Peyer's patch (tissue), 4 donors: ENCODE measurements around the gene TET1. TPM values are rescaled to one million over a fixed set of nuclear protein-coding genes. Genes with fewer than 3 reads are reported as not detected.

Experiments
- DNase-seq, 3 donors: peaks; one replicate each; pipeline ENCODE4 v3.0.0-alpha.2; 2017 to 2019
- H3K27ac ChIP-seq, 4 donors: fragments of 200-600 bp; sonication (generic); one replicate each; pipeline ENCODE4 v1.5.1; 2016 to 2019
- H3K27me3 ChIP-seq, 2 donors: fragments of 200-600 bp; sonication (generic); one replicate each; pipeline ENCODE4 v1.5.1; 2019
- H3K36me3 ChIP-seq, 3 donors: fragments of 200-600 bp; sonication (generic); one replicate each; pipeline ENCODE4 v1.5.1; 2016 to 2019
- H3K4me1 ChIP-seq, 4 donors: fragments of 200-600 bp; sonication (generic); one replicate each; pipeline ENCODE4 v1.5.1; 2016 to 2019
- H3K4me3 ChIP-seq, 4 donors: fragments of 200-600 bp; sonication (generic); 1 replicate in 3 of 4; 2 replicates in 1 of 4; pipeline ENCODE4 v1.5.1; 2016 to 2019; ENCODE audit warnings: mild to moderate bottlenecking in 1 of 4
- H3K9me3 ChIP-seq, 4 donors: fragments of 200-600 bp; sonication (generic); one replicate each; pipeline ENCODE4 v1.5.1; 2016 to 2019; ENCODE audit warnings: mild to moderate bottlenecking in 1 of 4
- CTCF ChIP-seq, 6 experiments: fragments of 450-650 bp in 4 of 6; fragments of 200-600 bp in 2 of 6; sonication (generic) in 1 of 6; IDR thresholded peaks; one replicate each; pipeline ENCODE4 v1.5.1; 2017 to 2019; ENCODE audit warnings: antibody characterized with exemption in 6 of 6, mild to moderate bottlenecking in 3 of 6, moderate library complexity in 1 of 6
- POLR2A ChIP-seq, 2 donors: fragments of 450-650 bp; IDR thresholded peaks; one replicate each; pipeline ENCODE4 v1.5.1; 2017; ENCODE audit warnings: antibody characterized with exemption in 2 of 2, mild to moderate bottlenecking in 2 of 2, moderate library complexity in 2 of 2
- total RNA-seq, 4 donors: library from RNA; depleted of rRNA; stranded (reverse); fragments of >200 nt; gene quantifications; one replicate each; pipeline ENCODE4 v1.1.0, GENCODE V29; 2016

Gene TET1
- total RNA-seq, 4 donors from 2014 or later: 1.1 to 3.3 (median 1.4) TPM

GRCh38 chr10:68600041-68600778, 40.1 kb downstream of the TET1 start:
- peak overlapping the region in 3 of 4 donors; percentile 18 to 68 (median 27) for H3K27ac ChIP-seq
- peak; percentile 60 to 75 (median 61) for DNase-seq
- peaks cover 0 to 24% (median 0%) of the 10 kb centered on the region in 4 donors for H3K4me1 ChIP-seq
- no peaks in the 10 kb centered on the region for H3K27me3 ChIP-seq
- H3K4me3 ChIP-seq: peak overlapping the region; percentile 28 to 56 (median 47)
- no peaks in the 10 kb centered on the region for H3K9me3 ChIP-seq
- no peaks in the 10 kb centered on the region for H3K36me3 ChIP-seq
- no peak for TF ChIP-seq CTCF (IDR thresholded peaks at IDR 0.05)
- TF ChIP-seq POLR2A (IDR thresholded peaks at IDR 0.05): no peak

GRCh38 chr10:68601501-68602265, 41.5 kb downstream of the TET1 start:
- H3K4me3 ChIP-seq: no peak overlapping the region
- no peak for DNase-seq
- no peaks in the 10 kb centered on the region for H3K27me3 ChIP-seq
- peaks cover 0 to 24% (median 0%) of the 10 kb centered on the region in 4 donors for H3K4me1 ChIP-seq
- H3K36me3 ChIP-seq: no peaks in the 10 kb centered on the region
- H3K27ac ChIP-seq: no peak overlapping the region
- TF ChIP-seq POLR2A (IDR thresholded peaks at IDR 0.05): no peak
- TF ChIP-seq CTCF (IDR thresholded peaks at IDR 0.05): no peak
- no peaks in the 10 kb centered on the region for H3K9me3 ChIP-seq

- H3K4me3 ChIP-seq: no peak overlapping the region
- H3K9me3 ChIP-seq: no peaks in the 10 kb centered on the region
- H3K4me1 ChIP-seq: peaks cover 0 to 24% (median 0%) of the 10 kb centered on the region in 4 donors
- no peaks in the 10 kb centered on the region for H3K36me3 ChIP-seq
- no peak for TF ChIP-seq CTCF (IDR thresholded peaks at IDR 0.05)
- TF ChIP-seq POLR2A (IDR thresholded peaks at IDR 0.05): no peak
- H3K27me3 ChIP-seq: no peaks in the 10 kb centered on the region
- no peak for DNase-seq
- H3K27ac ChIP-seq: no peak overlapping the region
Observed at GRCh38 chr10:68602434-68602833, 42.3 kb downstream of the TET1 start.

DNA sequence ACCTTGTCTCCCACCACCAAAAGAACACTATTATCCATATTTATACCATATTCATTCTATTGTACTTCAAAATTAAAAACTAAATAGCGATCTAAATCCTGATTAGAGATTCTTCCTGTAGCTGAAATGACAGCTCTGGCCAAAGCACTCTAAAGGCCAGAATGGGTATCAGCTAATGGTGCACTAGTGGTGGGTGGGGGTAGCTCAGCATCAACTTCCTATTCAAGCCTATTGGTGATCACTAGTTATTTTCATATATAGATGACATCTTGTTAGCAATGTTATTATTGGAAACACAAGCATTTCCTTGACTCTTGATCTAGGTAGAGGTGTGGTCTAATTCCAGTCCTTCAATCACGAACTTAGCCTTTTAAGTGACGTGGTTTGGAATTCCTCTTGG, 43.6 kb downstream of the TET1 start:
- no peak for DNase-seq
- Histone ChIP-seq H3K36me3 (no peaks in the 10 kb centered on the region), H3K27ac (no peak overlapping the region), H3K4me3 (no peak overlapping the region), H3K27me3 (no peaks in the 10 kb centered on the region), H3K9me3 (no peaks in the 10 kb centered on the region), H3K4me1 (peaks cover 0 to 24% (median 0%) of the 10 kb centered on the region in 4 donors)
- TF ChIP-seq POLR2A (IDR thresholded peaks at IDR 0.05): no peak
- no peak for TF ChIP-seq CTCF (IDR thresholded peaks at IDR 0.05)

GRCh38 chr10:68604441-68604840, 44.3 kb downstream of the TET1 start:
- no peaks in the 10 kb centered on the region for H3K9me3 ChIP-seq
- TF ChIP-seq POLR2A (IDR thresholded peaks at IDR 0.05): no peak
- no peak for TF ChIP-seq CTCF (IDR thresholded peaks at IDR 0.05)
- H3K27ac ChIP-seq: no peak overlapping the region
- H3K27me3 ChIP-seq: no peaks in the 10 kb centered on the region
- H3K36me3 ChIP-seq: no peaks in the 10 kb centered on the region
- no peak overlapping the region for H3K4me3 ChIP-seq
- DNase-seq: no peak
- H3K4me1 ChIP-seq: peaks cover 0 to 21% (median 0%) of the 10 kb centered on the region in 4 donors
